NCI-H345 treated with DMSO at 0.1 percent for 48 hours (cell line): ENCODE measurements around the gene TP73.
A peak's percentile ranks its signal among the peaks of the same experiment; 100 is the strongest.

ENCODE experiments used
- DNase-seq: peaks from one replicate; lab custom pipeline; 2025; ENCODE audit not compliant: unreplicated experiment; lab: John Stamatoyannopoulos, UW

TP73 gene

GRCh38 chr1:3759796-3760195 is 107.5 kb downstream of the TP73 start:
- DNase-seq = no peak

GRCh38 chr1:3761296-3762010 is 109.1 kb downstream of the TP73 start:
- no peak for DNase-seq

- no peak for DNase-seq
Measured at GRCh38 chr1:3762151-3762872, 110.0 kb downstream of the TP73 start.

- no peak for DNase-seq
Measured at GRCh38 chr1:3762873-3763228, 110.5 kb downstream of the TP73 start.

GRCh38 chr1:3763351-3764125 is 111.2 kb downstream of the TP73 start:
- DNase-seq = no peak

GRCh38 chr1:3767328-3767925 is 115.1 kb downstream of the TP73 start:
- no peak for DNase-seq

- no peak for DNase-seq
Measured at GRCh38 chr1:3768811-3769390, 116.6 kb downstream of the TP73 start.

GRCh38 chr1:3770047-3770765 is 117.9 kb downstream of the TP73 start:
- DNase-seq = no peak

GRCh38 chr1:3771108-3772026 is 119.1 kb downstream of the TP73 start:
- DNase-seq = no peak

- peak; percentile 57 for DNase-seq
Measured at GRCh38 chr1:3772027-3772714, 119.9 kb downstream of the TP73 start.

- no peak for DNase-seq
Measured at GRCh38 chr1:3772715-3773571, 120.6 kb downstream of the TP73 start, which contains the start of gene SMIM1. Gene SMIM1, plus strand, starts transcription at chr1:3772749. Its CDS starts 2,625 bp downstream, at chr1:3775374.

GRCh38 chr1:3773572-3774275 is 121.4 kb downstream of the TP73 start:
- no peak for DNase-seq

- no peak for DNase-seq
Measured at GRCh38 chr1:3774276-3774945, 122.1 kb downstream of the TP73 start.

GRCh38 chr1:3774946-3775489 is 122.7 kb downstream of the TP73 start:
- DNase-seq = no peak

GRCh38 chr1:3775490-3776230 is 123.3 kb downstream of the TP73 start:
- DNase-seq = peak; percentile 69
